ENCODE measurements around the gene EXOSC5.

Gene EXOSC5

GRCh38 chr19:41354343-41354953 is 42.7 kb downstream of the EXOSC5 start:
- peak overlapping the region; percentile 55 for H3K4me2 ChIP-seq (ENCODE audit: low read length)
- peaks cover 14% of the 10 kb centered on the region for H3K36me3 ChIP-seq (replicated peaks; ENCODE audit: low read depth, low read length)
- no peak for TF ChIP-seq CTCF (IDR thresholded peaks at IDR 0.05; ENCODE audit: low read depth, low read length)
- TF ChIP-seq EZH2phosphoT487 (IDR thresholded peaks at IDR 0.05; ENCODE audit: low read depth), result no peak
- H4K20me1 ChIP-seq (ENCODE audit: insufficient read depth, low read length), result peaks cover 18% of the 10 kb centered on the region
- H3K27me3 ChIP-seq (ENCODE audit: low read depth, low read length), result no peaks in the 10 kb centered on the region
- no peaks in the 10 kb centered on the region for H3K9me3 ChIP-seq (ENCODE audit: insufficient read depth, low read length)
- H3K4me1 ChIP-seq (ENCODE audit: low read length), result peaks cover 18% of the 10 kb centered on the region
- peaks cover 42% of the 10 kb centered on the region for H3K79me2 ChIP-seq (ENCODE audit: low read length)
- H2AFZ ChIP-seq (ENCODE audit: low read depth, low read length), result no peak overlapping the region
- H3K4me3 ChIP-seq (ENCODE audit: low read length), result peak overlapping the region; percentile 92
- peak overlapping the region; percentile 98; the same call in 1 of the 2 replicates for H3K9ac ChIP-seq (ENCODE audit: low read length)
- no peak overlapping the region for H3K27ac ChIP-seq (ENCODE audit: low read length)

DNA sequence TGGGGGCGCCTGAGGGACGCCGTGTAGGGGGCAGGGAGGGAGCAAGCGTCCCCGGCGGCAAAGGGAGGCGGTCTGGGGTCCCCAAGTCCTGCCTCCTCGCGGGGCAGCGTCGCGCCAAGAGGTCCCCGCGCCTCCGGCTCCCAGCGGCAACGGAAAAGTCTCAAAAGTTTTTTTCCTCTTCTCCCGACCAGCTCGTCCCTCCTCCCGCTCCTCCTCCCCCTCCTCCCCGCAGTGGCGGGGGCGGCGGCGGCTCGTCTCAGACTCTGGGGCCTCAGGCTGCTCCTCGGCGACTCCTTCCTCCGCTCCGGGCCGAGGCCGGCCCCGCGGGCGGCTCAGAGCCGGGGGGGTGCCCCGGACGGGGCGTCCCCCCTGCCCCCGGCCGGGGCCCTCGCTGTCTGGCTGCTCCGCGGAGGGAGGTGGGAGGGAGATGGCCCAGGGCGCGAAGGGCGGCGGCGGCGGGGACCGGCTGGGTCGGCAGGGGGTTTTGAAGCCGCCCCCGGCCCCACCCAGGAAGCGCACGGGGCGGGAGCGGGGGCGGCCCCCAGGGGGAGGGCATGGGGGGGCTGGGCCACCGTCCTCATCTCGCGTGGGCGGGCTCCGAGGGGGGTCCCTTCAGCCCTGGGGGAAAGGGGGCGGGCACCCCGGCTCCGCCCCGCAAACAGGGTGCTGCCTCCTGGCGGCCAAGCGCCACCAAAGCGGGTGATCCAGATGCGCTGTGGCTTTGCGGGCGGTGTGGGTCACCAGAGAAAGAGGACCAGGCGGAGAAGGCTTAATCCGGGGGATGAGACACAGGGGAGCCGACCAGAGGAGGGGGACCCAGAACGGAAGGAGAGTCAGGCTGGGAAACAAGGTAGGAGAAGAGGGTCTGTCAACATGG is 43.5 kb downstream of the EXOSC5 start, which contains the start of gene TGFB1:
Gene TGFB1 (minus strand): TSS at position 457 of the 877 bp plus-strand sequence. CDS start 878 bp downstream, outside the sequence.
- peaks cover 25% of the 10 kb centered on the region for H4K20me1 ChIP-seq (ENCODE audit: insufficient read depth, low read length)
- peaks cover 22% of the 10 kb centered on the region for H3K36me3 ChIP-seq (replicated peaks; ENCODE audit: low read depth, low read length)
- peak within 1 kb of the TSS; percentile 69 for H3K4me2 ChIP-seq (ENCODE audit: low read length)
- peak; percentile 89 for TF ChIP-seq CTCF (IDR thresholded peaks at IDR 0.05; ENCODE audit: low read depth, low read length)
- no peak for TF ChIP-seq EZH2phosphoT487 (IDR thresholded peaks at IDR 0.05; ENCODE audit: low read depth)
- H3K79me2 ChIP-seq (ENCODE audit: low read length), result peaks cover 50% of the 10 kb centered on the region
- H3K4me3 ChIP-seq (ENCODE audit: low read length), result peak within 1 kb of the TSS; percentile 92
- peaks cover 21% of the 10 kb centered on the region for H3K4me1 ChIP-seq (ENCODE audit: low read length)
- H3K27ac ChIP-seq (ENCODE audit: low read length), result peak within 1 kb of the TSS; percentile 72
- H3K9ac ChIP-seq (ENCODE audit: low read length), result peak within 1 kb of the TSS; percentile 98
- no peaks in the 10 kb centered on the region for H3K9me3 ChIP-seq (ENCODE audit: insufficient read depth, low read length)
- no peaks in the 10 kb centered on the region for H3K27me3 ChIP-seq (ENCODE audit: low read depth, low read length)
- H2AFZ ChIP-seq (ENCODE audit: low read depth, low read length), result no peak within 1 kb of the TSS

DNA sequence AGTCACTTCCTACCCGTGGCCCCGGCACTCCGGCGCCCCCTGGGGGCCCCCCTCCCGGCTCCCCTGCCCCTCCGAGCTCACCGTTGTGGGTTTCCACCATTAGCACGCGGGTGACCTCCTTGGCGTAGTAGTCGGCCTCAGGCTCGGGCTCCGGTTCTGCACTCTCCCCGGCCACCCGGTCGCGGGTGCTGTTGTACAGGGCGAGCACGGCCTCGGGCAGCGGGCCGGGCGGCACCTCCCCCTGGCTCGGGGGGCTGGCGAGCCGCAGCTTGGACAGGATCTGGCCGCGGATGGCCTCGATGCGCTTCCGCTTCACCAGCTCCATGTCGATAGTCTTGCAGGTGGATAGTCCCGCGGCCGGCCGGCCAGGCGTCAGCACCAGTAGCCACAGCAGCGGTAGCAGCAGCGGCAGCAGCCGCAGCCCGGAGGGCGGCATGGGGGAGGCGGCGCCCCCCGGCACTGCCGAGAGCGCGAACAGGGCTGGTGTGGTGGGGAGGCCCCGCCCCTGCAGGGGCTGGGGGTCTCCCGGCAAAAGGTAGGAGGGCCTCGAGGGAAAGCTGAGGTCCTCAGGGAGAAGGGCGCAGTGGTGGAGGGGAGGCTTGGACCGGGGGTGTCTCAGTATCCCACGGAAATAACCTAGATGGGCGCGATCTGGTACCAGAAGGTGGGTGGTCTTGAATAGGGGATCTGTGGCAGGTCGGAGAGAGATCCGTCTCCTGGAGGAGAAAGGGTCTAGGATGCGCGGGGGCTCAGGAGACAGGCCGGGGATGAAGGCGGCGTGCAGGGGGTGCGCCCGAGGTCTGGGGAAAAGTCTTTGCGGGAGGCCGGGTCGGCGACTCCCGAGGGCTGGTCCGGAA is 44.3 kb downstream of the EXOSC5 start:
- peak; percentile 78 for TF ChIP-seq CTCF (IDR thresholded peaks at IDR 0.05; ENCODE audit: low read depth, low read length)
- TF ChIP-seq EZH2phosphoT487 (IDR thresholded peaks at IDR 0.05; ENCODE audit: low read depth), result no peak
- H3K9ac ChIP-seq (ENCODE audit: low read length), result peak overlapping the region; percentile 98

More for the DNA sequence above, 44.3 kb downstream of the EXOSC5 start:
- Histone ChIP-seq H2AFZ (ENCODE audit: low read depth, low read length) (no peak overlapping the region), H3K4me3 (ENCODE audit: low read length) (peak overlapping the region; percentile 92), H3K27me3 (ENCODE audit: low read depth, low read length) (no peaks in the 10 kb centered on the region), H3K9me3 (ENCODE audit: insufficient read depth, low read length) (no peaks in the 10 kb centered on the region), H3K4me1 (ENCODE audit: low read length) (peaks cover 21% of the 10 kb centered on the region), H3K4me2 (ENCODE audit: low read length) (peak overlapping the region; percentile 69), H4K20me1 (ENCODE audit: insufficient read depth, low read length) (peaks cover 30% of the 10 kb centered on the region), H3K36me3 (replicated peaks; ENCODE audit: low read depth, low read length) (peaks cover 25% of the 10 kb centered on the region), H3K27ac (ENCODE audit: low read length) (peak overlapping the region; percentile 72), H3K79me2 (ENCODE audit: low read length) (peaks cover 56% of the 10 kb centered on the region)
